AG09319 (cell line): ENCODE data around the gene MSS51.

Experiments used
- DNase-seq: peaks from one replicate; pipeline ENCODE4 v3.0.0-alpha.2; 2010; ENCODE audit warnings: low read depth; ENCODE audit errors: extremely low read depth
- TF ChIP-seq, protein P1 (sequence below): IDR thresholded peaks from 2 replicates; pipeline ENCODE4 v1.5.1; 2011; ENCODE audit warnings: low read depth, mild to moderate bottlenecking, inconsistent platforms, low read length, moderate library complexity

The MSS51 gene

DNA sequence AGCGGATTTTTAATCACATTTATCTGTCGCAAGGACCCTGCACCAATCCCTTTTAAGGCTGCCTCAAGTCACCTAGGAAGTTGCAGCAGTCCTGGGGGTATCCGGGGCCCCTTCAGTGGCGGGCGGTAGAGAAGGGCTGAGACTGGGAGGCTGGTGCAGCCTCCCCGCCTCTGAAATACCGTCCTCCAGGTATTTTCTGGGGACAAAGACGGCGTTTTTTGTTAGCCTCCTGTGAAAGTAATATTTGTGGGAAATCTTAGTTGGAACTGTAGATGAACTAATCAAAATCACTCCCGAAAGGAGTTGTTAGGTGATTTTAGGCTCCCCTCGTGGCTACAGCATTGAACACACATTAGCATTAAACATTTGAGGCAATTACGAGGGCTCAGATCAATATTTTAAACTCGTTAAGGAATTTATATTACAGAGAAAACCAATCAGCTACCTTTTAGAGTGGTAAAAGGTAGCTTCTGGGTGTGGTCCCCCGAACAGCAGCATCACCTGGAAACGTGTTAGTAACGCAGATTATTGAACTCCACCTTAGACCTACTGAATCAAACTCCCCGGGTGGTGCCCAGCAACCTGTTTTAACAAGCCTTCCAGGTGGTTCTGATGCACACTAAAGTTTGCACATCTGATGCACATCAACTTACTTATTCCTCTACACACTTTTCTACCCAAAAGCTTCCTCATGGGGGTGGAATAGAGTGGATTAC lies 19.0 kb downstream of the MSS51 start:
- TF ChIP-seq, protein P1, sequence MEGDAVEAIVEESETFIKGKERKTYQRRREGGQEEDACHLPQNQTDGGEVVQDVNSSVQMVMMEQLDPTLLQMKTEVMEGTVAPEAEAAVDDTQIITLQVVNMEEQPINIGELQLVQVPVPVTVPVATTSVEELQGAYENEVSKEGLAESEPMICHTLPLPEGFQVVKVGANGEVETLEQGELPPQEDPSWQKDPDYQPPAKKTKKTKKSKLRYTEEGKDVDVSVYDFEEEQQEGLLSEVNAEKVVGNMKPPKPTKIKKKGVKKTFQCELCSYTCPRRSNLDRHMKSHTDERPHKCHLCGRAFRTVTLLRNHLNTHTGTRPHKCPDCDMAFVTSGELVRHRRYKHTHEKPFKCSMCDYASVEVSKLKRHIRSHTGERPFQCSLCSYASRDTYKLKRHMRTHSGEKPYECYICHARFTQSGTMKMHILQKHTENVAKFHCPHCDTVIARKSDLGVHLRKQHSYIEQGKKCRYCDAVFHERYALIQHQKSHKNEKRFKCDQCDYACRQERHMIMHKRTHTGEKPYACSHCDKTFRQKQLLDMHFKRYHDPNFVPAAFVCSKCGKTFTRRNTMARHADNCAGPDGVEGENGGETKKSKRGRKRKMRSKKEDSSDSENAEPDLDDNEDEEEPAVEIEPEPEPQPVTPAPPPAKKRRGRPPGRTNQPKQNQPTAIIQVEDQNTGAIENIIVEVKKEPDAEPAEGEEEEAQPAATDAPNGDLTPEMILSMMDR: no peak
- no peak for DNase-seq

DNA sequence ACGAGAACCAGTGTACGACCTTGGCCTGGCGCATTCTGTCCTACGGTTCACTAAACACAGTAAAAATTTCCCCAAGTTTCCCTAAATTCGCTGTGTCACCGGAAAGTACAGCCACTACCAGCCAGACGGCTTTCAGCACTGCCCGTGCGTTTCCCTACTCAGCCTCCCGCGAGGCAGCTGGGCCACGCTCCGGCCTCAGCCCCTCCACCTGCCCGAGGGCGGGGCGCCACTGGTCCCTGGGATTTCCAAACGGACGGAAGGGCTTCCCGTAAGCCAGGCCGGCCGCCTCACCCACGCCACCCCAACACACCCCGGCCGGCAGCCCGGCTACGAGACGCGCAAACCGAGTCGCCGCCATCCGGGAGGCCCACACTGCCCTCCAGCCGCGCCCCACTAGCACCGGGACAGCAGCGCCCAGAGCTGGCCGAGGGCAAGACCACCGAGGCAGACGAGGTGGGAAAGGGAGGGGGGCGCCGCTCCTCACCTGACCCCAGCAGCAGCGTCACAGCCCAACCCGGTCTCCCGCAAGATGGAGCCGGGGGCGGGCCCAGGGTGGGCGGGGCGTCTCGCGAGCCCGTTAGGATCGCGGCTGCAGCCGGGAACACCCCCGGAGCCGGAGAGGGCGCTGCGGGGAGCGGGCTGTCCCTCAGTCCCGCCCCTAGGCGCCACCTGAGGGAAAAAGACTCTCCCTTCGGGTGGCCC lies 19.7 kb downstream of the MSS51 start, which contains the start of gene ANXA7:
Gene ANXA7, minus strand, starts transcription at position 531 of the 702 bp plus-strand sequence. CDS start 13,202 bp downstream, outside the sequence.
- TF ChIP-seq, protein P1: peak; percentile 24
- DNase-seq: peak; percentile 53

DNA sequence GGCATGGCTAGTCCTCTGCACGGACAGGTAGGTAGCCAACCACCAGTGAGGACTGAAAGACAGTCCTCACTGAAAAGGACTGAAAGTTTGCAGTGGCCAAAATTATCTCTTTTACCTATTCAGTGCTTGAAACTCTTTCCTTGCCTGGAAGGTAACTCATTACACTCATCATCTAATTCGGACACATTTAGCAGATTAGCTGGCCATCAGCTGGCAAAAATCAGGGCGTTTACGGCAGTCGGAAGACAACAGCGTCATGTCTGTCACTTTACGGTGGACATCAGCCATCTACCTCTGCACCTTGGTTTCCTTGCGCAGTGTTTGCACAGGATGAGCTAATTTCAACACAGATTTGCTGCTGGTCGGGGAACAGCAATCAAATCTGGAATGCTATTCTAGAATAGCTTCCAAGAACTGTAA lies 20.2 kb downstream of the MSS51 start:
- TF ChIP-seq, protein P1: no peak

DNA sequence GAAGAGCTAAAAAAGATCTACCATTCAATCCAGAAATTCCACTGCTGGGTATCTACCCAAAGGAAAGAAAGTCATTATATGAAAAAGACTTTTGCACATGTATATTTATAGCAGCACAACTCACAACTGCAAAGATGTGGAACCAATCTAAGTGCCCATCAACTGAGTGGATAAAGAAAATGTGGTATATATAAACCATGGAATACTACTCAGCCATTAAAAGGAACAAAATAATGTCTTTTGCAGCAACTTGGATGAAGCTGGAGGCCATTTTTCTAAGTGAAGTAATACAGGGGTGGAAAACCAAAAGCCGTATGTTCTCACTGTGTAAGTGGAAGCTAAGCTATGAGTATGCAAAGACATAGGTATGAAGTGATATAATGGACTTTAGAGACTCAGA lies 22.5 kb downstream of the MSS51 start:
- DNase-seq: no peak
- TF ChIP-seq, protein P1: no peak

More for the DNA sequence above, 20.2 kb downstream of the MSS51 start:
- no peak for DNase-seq

DNA sequence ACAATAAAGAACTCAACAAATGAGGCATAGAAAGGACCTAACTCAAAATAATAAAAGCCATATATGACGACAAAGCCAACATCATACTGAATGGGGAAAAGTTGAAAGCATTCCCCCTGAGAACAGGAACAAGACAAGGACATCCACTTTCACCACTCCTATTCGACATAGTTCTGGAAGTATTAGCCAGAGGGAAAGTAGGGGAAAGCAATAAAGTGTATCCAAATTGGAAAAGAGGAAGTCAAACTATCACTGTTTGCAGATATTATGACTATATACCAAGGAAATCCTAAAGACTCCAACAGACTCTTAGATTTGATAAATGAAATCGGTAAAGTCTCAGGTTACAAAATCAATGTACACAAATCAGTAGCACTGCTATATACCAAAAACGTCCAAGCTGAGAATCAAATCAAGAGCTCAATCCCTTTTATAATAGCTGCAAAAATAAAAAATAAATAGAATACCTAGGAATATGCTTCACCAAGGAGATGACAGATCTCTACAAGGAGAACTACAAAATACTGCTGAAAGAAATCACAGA lies 24.3 kb downstream of the MSS51 start:
- TF ChIP-seq, protein P1: no peak
- no peak for DNase-seq

DNA sequence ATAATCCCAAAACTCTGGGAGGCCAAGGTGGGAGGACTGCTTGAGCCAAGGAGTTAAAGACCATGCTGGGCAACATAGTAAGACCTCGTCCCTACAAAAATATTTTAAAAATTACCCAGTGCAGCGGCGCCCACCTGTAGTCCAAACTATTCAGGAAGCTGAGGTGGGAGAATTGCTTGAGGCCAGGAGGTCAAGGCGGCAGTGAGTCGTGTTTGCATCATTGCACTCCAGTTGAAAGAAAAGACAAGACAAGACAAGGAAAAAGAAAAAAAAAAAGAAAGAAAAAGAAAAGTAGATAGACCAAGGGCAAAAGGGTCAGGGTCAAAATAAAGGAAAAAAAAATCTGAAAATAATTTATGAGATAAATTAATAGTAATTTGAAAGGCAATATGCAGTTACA lies 25.3 kb downstream of the MSS51 start:
- no peak for DNase-seq
- TF ChIP-seq, protein P1: no peak

DNA sequence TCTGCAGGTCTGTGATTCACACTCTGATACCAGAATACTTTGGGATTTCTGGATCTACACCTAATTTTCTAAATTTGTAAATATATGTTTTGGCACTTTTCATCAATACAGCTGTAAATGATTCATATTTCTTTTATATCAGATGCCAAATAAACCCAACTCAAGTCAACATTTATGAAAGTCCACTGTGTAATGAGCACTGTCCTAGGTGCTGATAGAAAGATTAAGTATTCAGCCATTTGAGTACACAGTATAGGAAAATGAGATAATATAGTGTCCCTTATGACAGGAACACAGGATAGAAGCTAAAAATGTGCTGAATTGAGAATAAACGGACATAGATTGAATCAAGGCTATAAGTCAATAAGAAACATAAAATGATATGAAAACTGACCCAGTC lies 25.9 kb downstream of the MSS51 start:
- DNase-seq: no peak
- TF ChIP-seq, protein P1: no peak
